ENCODE results near the gene AAGAB.

DNA sequence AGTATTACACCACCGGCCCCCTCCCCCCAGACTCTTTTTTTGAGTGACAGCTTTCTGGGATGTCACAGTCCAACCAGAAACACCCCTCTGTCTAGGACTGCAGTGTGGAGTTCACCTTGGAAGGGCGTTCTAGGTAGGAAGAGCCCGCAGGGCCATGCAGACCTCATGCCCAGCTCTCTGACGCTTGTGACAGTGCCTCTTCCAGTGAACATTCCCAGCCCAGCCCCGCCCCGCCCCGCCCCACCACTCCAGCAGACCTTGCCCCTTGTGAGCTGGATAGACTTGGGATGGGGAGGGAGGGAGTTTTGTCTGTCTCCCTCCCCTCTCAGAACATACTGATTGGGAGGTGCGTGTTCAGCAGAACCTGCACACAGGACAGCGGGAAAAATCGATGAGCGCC is 63.6 kb downstream of the AAGAB start:
- TF ChIP-seq, protein P1, sequence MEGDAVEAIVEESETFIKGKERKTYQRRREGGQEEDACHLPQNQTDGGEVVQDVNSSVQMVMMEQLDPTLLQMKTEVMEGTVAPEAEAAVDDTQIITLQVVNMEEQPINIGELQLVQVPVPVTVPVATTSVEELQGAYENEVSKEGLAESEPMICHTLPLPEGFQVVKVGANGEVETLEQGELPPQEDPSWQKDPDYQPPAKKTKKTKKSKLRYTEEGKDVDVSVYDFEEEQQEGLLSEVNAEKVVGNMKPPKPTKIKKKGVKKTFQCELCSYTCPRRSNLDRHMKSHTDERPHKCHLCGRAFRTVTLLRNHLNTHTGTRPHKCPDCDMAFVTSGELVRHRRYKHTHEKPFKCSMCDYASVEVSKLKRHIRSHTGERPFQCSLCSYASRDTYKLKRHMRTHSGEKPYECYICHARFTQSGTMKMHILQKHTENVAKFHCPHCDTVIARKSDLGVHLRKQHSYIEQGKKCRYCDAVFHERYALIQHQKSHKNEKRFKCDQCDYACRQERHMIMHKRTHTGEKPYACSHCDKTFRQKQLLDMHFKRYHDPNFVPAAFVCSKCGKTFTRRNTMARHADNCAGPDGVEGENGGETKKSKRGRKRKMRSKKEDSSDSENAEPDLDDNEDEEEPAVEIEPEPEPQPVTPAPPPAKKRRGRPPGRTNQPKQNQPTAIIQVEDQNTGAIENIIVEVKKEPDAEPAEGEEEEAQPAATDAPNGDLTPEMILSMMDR (IDR thresholded peaks at IDR 0.05), result no peak
- TF ChIP-seq EP300 (IDR thresholded peaks at IDR 0.05), result no peak

All from gastroesophageal sphincter (tissue), 3 donors.